HG02981 (cell line): Measurements from ENCODE around the gene DAAM2.

ENCODE experiments used
- ATAC-seq: cut with Tn5 transposase; IDR thresholded peaks from one replicate; pipeline ENCODE4 v1.9.1; 2021; ENCODE audit warnings: mild to moderate bottlenecking, moderate library complexity; ENCODE audit not compliant: unreplicated experiment

DAAM2 gene

GRCh38 chr6:39791850-39792539, at the start of gene DAAM2:
DAAM2 (plus strand) TSS chr6:39792376; CDS start chr6:39856303, 63,927 bp downstream.
- ATAC-seq = no peak

- ATAC-seq = no peak
These were observed 45.4 kb upstream of the DAAM2 start for GRCh38 chr6:39746795-39747194.

- ATAC-seq = no peak
These were observed 39.1 kb upstream of the DAAM2 start for GRCh38 chr6:39752835-39753724.

- no peak for ATAC-seq
These were observed 38.5 kb upstream of the DAAM2 start for GRCh38 chr6:39753725-39754045.

- no peak for ATAC-seq
These were observed 37.6 kb upstream of the DAAM2 start for GRCh38 chr6:39754514-39755115.

- no peak for ATAC-seq
These were observed 36.9 kb upstream of the DAAM2 start for GRCh38 chr6:39755231-39755630.

GRCh38 chr6:39756582-39756981, 35.6 kb upstream of the DAAM2 start:
- no peak for ATAC-seq

- ATAC-seq = no peak
These were observed 33.1 kb upstream of the DAAM2 start for GRCh38 chr6:39758905-39759605.

- no peak for ATAC-seq
These were observed 31.8 kb upstream of the DAAM2 start for GRCh38 chr6:39760226-39760952.

- no peak for ATAC-seq
These were observed 26.6 kb upstream of the DAAM2 start for GRCh38 chr6:39765508-39766065.

GRCh38 chr6:39769012-39769411, 23.2 kb upstream of the DAAM2 start:
- no peak for ATAC-seq

GRCh38 chr6:39770446-39770845, 21.7 kb upstream of the DAAM2 start:
- ATAC-seq = no peak

- no peak for ATAC-seq
These were observed 19.5 kb upstream of the DAAM2 start for GRCh38 chr6:39772559-39773273.

- ATAC-seq = no peak
These were observed 18.4 kb upstream of the DAAM2 start for GRCh38 chr6:39773782-39774181.

- ATAC-seq = no peak
These were observed 15.6 kb upstream of the DAAM2 start for GRCh38 chr6:39776581-39776980.

- ATAC-seq = no peak
These were observed 15.0 kb upstream of the DAAM2 start for GRCh38 chr6:39777218-39777617.

GRCh38 chr6:39777661-39778060, 14.5 kb upstream of the DAAM2 start:
- ATAC-seq = no peak

- no peak for ATAC-seq
These were observed 13.5 kb upstream of the DAAM2 start for GRCh38 chr6:39778581-39779255.

GRCh38 chr6:39785281-39785680, 6.9 kb upstream of the DAAM2 start:
- no peak for ATAC-seq
